Suppressor macrophage treated with lipopolysaccharide for 4 hours (primary cell): Measurements from ENCODE around the gene PRSS27.

ENCODE experiments used
- DNase-seq: peaks from one replicate; pipeline ENCODE4 v3.0.0-alpha.2; 2020

PRSS27 gene

GRCh38 chr16:2720064-2720457 lies at the start of gene PRSS27:
TSS of gene PRSS27 (minus strand) at chr16:2720224. CDS start at chr16:2720160, 64 bp downstream.
- DNase-seq = no peak

- DNase-seq = no peak
Measured at GRCh38 chr16:2769675-2770056, 49.6 kb upstream of the PRSS27 start.

GRCh38 chr16:2769100-2769529 lies 49.1 kb upstream of the PRSS27 start:
- DNase-seq = no peak

- no peak for DNase-seq
Measured at GRCh38 chr16:2768403-2769089, 48.5 kb upstream of the PRSS27 start.

GRCh38 chr16:2767891-2768290 lies 47.9 kb upstream of the PRSS27 start:
- no peak for DNase-seq

- DNase-seq = no peak
Measured at GRCh38 chr16:2767140-2767731, 47.2 kb upstream of the PRSS27 start.

GRCh38 chr16:2766430-2767139 lies 46.6 kb upstream of the PRSS27 start:
- DNase-seq = no peak

DNA sequence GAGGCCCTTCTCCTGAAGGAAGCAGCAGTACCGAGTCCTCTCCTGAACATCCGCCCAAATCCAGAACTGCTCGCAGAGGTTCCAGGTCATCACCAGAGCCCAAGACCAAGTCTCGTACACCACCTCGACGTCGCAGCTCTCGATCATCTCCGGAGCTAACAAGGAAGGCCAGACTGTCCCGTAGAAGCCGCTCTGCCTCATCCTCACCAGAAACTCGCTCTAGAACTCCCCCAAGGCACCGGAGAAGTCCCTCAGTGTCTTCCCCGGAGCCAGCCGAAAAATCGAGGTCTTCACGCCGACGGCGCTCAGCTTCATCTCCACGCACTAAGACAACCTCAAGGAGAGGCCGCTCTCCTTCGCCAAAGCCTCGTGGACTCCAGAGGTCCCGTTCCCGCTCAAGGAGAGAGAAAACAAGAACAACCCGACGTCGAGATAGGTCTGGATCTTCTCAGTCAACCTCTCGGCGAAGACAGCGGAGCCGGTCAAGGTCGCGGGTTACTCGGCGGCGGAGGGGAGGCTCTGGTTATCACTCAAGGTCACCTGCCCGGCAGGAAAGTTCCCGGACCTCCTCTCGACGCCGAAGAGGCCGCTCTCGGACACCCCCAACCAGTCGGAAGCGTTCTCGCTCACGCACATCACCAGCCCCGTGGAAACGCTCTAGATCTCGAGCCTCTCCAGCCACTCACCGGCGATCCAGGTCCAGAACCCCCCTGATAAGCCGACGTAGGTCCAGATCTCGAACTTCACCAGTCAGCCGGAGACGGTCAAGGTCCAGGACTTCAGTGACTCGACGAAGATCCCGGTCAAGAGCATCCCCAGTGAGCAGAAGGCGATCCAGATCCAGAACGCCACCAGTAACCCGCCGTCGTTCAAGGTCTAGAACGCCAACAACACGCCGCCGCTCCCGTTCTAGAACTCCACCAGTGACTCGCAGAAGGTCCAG lies 45.7 kb upstream of the PRSS27 start:
- no peak for DNase-seq

GRCh38 chr16:2764718-2765117 lies 44.7 kb upstream of the PRSS27 start:
- no peak for DNase-seq

- no peak for DNase-seq
Measured at GRCh38 chr16:2763173-2763572, 43.1 kb upstream of the PRSS27 start.

GRCh38 chr16:2762711-2763110 lies 42.7 kb upstream of the PRSS27 start:
- DNase-seq = no peak

GRCh38 chr16:2761886-2762583 lies 42.0 kb upstream of the PRSS27 start:
- DNase-seq = no peak

DNA sequence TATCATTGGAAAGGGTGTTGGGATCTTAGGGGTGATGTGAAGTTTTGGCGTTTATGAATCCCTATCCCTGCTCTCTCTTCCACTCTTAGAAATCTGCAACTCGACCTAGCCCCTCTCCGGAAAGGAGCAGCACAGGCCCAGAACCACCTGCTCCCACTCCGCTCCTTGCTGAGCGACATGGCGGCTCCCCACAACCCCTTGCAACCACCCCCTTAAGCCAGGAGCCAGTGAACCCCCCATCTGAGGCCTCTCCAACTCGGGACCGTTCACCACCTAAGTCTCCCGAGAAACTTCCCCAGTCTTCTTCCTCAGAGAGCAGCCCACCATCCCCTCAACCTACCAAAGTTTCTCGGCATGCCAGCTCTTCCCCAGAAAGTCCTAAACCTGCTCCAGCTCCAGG lies 41.4 kb upstream of the PRSS27 start:
- DNase-seq = no peak

DNA sequence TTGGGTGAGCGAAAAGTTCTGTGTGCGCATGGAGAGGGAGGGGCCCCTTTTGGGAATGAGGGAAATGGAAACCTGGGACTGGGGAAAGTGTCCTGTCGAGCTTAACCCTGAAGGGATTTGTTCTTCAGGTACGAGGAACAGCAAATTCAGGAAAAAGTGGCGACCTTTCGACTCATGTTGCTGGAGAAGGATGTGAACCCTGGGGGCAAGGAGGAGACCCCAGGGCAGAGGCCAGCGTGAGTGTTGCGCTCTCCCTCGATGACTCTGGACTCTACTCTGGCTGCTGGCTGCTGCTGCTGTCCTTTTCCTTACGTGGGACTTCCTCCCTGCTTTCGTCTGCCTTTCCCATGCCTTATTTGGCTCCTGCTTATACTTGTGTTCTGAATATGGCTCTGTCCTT lies 37.3 kb upstream of the PRSS27 start:
- no peak for DNase-seq

- no peak for DNase-seq
Measured at GRCh38 chr16:2756288-2757015, 36.4 kb upstream of the PRSS27 start.

- DNase-seq = no peak
Measured at GRCh38 chr16:2755158-2755557, 35.1 kb upstream of the PRSS27 start.

- DNase-seq = no peak
Measured at GRCh38 chr16:2753733-2754020, 33.7 kb upstream of the PRSS27 start.

DNA sequence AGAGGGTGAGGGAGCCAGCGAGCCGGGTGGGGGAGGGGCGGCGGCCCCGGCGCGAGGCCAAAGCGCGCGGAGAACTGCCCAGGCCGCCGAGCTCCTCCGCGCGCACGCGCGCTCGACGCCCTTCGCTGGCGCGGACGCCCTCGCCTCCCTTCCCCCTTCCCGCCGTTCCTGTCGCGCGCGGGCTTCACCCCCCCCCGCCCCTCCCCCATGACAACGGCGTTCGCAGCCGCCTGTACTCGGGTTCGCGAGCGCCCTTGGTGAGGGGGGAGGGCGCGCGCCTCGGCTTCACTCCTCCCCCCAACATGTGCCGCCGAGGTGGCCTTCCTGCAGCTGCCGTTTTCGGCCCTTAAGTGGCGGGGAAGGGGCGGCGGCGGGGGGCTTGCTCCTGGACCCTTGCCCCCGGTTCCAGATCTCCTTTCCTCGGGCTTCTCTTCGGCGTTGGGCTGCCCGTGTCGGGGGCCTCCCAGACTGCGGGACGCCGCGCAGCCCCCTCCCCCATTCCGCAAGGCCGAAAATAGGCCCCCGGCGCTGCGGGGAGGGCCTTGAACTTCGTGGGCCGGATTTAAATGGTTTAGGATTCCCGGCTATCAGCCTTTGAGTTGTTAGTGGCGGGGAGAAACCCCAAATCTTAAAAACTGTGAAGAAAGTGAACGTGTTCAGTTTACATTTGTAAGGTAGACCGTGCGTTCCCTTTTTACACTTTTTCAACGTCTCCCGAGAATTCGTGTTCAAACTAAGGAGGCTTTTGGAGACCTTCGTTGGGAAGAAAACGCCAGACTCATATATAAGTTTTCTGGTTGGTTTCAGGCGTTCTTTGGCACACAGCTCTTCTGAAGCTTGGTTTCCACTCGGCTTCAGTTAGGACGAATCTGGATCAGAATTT lies 33.1 kb upstream of the PRSS27 start:
- peak; percentile 85 for DNase-seq

DNA sequence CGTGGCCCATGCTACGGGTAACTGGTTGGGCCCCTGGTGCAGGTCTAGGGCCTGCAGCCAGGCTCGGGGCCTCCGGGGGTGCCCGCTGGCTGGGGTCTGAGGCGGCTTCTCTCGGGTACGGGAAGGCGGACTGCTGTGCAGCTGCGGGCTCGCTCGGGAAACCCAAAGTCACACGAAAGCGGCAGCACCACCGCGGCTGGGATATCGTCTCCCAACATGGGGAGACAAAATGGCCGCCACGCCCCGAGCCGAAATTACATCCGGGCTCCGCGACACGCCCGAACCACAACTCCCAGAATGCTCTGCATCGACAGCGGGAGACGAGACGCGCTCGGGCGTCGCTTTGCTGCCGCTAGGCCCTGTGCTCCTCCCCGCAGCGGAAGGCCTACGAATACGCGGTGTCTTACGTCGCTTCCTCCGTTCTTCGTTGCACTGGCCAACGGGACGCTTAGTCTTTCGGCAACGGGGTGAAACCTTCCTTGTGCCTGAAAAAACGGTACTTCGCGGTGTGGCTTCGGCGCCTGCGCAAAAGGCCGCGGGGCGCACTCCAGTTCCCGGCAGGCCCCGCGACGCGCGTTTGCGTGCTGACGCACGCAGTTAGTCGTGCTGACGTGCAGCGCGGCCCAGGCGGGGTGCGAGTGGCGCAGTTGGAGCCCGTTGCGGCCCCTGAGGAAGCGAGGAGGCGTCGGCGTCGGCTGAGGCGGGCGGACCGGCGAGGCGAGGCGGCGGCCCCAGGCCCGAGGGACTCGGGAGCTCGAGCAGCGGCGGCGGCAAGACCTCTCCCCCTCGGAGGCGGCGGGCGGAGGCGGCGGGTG lies 32.2 kb upstream of the PRSS27 start, which contains the start of gene SRRM2:
TSS of gene SRRM2 (plus strand) at position 604 of the 815 bp plus-strand sequence. CDS start 3,727 bp downstream, outside the sequence.
- peak; percentile 98 for DNase-seq

GRCh38 chr16:2751577-2752034 lies 31.6 kb upstream of the PRSS27 start:
- DNase-seq = no peak
